Esophagus muscularis mucosa (tissue), 3 donors: ENCODE results near the gene EIF6.

Source experiments
- POLR2A ChIP-seq: fragments of 450-650 bp; IDR thresholded peaks from one replicate; pipeline ENCODE4 v1.6.1; 2017; ENCODE audit warnings: antibody characterized with exemption, moderate library complexity, mild to moderate bottlenecking, low read depth
- POLR2AphosphoS5 ChIP-seq, 2 donors: sonication (generic); formaldehyde crosslinking; IDR thresholded peaks; one replicate each; pipeline ENCODE4 v1.6.1; 2017; ENCODE audit warnings: antibody characterized with exemption in 2 of 2
- TF ChIP-seq, protein P1 (sequence below), 3 experiments: fragments of 200-600 bp in 2 of 3; fragments of 450-650 bp in 1 of 3; sonication (generic) in 2 of 3; IDR thresholded peaks; one replicate each; pipeline ENCODE4 v1.5.1; 2017 to 2019; ENCODE audit warnings: antibody characterized with exemption in 3 of 3, mild to moderate bottlenecking in 2 of 3, moderate library complexity in 1 of 3

DNA sequence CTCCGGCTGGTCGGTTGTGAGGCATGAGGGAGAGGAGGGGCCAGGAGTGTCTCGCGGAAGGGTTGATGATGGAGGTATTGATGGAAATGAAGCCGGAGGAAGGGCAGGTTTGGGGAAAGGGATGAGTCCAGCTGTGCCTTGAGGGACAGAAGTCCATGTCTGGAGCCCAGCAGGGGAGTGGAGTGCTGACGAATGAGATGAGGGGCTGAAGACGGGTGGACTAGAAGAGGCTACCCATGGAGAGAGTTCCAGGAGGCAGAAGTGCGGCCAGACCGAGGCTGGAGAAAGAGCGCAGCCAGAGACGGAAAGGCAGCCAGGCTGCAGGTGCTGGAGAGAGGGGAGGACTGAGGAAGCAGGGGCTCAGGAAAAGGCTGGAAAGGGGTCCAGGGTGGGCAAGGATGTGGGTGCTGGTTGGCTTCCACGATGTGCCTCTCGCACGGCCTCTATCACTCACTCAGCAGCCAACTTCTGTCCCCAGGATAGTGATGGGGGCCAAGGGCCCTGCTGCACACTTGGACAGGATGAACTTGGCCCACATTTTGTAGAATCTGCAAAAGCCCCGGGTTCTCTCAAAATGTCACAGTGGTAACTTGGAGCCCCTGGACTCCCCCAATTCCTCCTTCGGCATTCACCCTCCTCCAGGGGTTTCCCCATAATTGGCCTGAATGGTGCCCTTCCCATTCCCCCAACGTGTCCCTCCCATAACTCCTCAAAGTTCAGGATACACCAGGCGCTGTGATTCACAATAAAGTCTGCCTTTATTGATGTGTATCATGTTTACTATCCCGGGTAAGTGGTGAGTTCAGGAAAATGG lies 627 bp upstream of the EIF6 start:
- TF ChIP-seq, protein P1, sequence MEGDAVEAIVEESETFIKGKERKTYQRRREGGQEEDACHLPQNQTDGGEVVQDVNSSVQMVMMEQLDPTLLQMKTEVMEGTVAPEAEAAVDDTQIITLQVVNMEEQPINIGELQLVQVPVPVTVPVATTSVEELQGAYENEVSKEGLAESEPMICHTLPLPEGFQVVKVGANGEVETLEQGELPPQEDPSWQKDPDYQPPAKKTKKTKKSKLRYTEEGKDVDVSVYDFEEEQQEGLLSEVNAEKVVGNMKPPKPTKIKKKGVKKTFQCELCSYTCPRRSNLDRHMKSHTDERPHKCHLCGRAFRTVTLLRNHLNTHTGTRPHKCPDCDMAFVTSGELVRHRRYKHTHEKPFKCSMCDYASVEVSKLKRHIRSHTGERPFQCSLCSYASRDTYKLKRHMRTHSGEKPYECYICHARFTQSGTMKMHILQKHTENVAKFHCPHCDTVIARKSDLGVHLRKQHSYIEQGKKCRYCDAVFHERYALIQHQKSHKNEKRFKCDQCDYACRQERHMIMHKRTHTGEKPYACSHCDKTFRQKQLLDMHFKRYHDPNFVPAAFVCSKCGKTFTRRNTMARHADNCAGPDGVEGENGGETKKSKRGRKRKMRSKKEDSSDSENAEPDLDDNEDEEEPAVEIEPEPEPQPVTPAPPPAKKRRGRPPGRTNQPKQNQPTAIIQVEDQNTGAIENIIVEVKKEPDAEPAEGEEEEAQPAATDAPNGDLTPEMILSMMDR (IDR thresholded peaks at IDR 0.05) = no peak
- TF ChIP-seq POLR2A (no peak), POLR2AphosphoS5 (IDR thresholded peaks at IDR 0.05) (no peak)
